ENCODE measurements around the gene BBS4. TPM values are rescaled to one million over a fixed set of nuclear protein-coding genes. Genes with fewer than 3 reads are reported as not detected.

BBS4 gene
- total and polyA plus RNA-seq, 9 of the 15 experiments (the other 6 are each of a cell fraction or from before 2014, with no cell fraction given), result 25.1 to 80.7 (median 38.9) TPM

GRCh38 chr15:72781631-72782030, 95.6 kb downstream of the BBS4 start:
- H3K9me3 ChIP-seq (replicated peaks; ENCODE audit: control insufficient read depth, insufficient read depth, low read depth, low read length), result no peaks in the 10 kb centered on the region
- peak overlapping the region; percentile 14 to 26; a peak in 2 of 4 replicates for H3K9ac ChIP-seq (ENCODE audit: insufficient read depth in 1 of 2, low read depth in 2 of 2, low read length in 2 of 2)
- no peak overlapping the region for H3K27ac ChIP-seq (ENCODE audit: extremely low read depth, low read depth, low read length)
- peak overlapping the region; percentile 95 for H3K4me2 ChIP-seq (ENCODE audit: insufficient read depth, low read length)
- H2AFZ ChIP-seq (ENCODE audit: low read depth, low read length), result no peak overlapping the region
- no peak for FAIRE-seq
- ChIA-PET POLR2A (no interaction called here), CTCF (ENCODE audit: low intra/inter-chr PET ratio) (no interaction called here)
- H3K4me1 ChIP-seq (replicated peaks in 1 of 2; ENCODE audit: control insufficient read depth in 2 of 2, insufficient read depth in 2 of 2, low read length in 2 of 2), result peaks cover 11 to 13% of the 10 kb centered on the region in 2 experiments; a peak in 4 of 5 replicates
- DNase-seq (ENCODE audit: extremely low read depth in 1 of 4, low spot score in 3 of 4), result no peak
- in situ Hi-C loops (cut with MboI), result loop anchor here (10.0 to 25.0 kb wide), 2 partner anchors 293 to 1306 kb away; partner anchors contain the start of gene GOLGA6A
- H4K20me1 ChIP-seq (replicated peaks; ENCODE audit: control insufficient read depth, insufficient read depth, low read length), result peaks cover 4% of the 10 kb centered on the region; the same call in 1 of the 2 replicates
- H3K27me3 ChIP-seq (ENCODE audit: control insufficient read depth in 2 of 2, insufficient read depth in 2 of 2, low read length in 2 of 2), result no peaks in the 10 kb centered on the region
- no peaks in the 10 kb centered on the region for H3K9me1 ChIP-seq (ENCODE audit: control insufficient read depth, insufficient read depth, low read length)
- peaks cover 60% of the 10 kb centered on the region for H3K79me2 ChIP-seq (ENCODE audit: control insufficient read depth, insufficient read depth, low read length)
- 79% methylated on average over 6 of the region's 6 CpGs for WGBS (ENCODE audit: insufficient coverage, low coverage, missing lambda C conversion rate)
- peak overlapping the region; percentile 98 for H3K4me3 ChIP-seq
- no TSS peak for BruUV-seq (replicated peaks)
- ATAC-seq, result no peak
- H3K36me3 ChIP-seq (ENCODE audit: control insufficient read depth, insufficient read depth, low read length), result peaks cover 47% of the 10 kb centered on the region; the same call in 2 of the 3 replicates
- intact Hi-C loops (cut with micrococcal nuclease), result loop anchor here (10.0 kb wide), 1 partner anchor 463 kb away; no protein-coding TSS in a partner anchor
- TF ChIP-seq ESRRA (IDR thresholded peaks at IDR 0.05; ENCODE audit: borderline replicate concordance, low read depth), result no peak
- no peak for TF ChIP-seq RBM17 (IDR thresholded peaks at IDR 0.05; ENCODE audit: borderline replicate concordance, low read depth, low read length)
- no peak for TF ChIP-seq ZNF584 (CRISPR knock-in tag; IDR thresholded peaks at IDR 0.05; ENCODE audit: low read depth)
- TF ChIP-seq TFAM (CRISPR knock-in tag; conservative IDR thresholded peaks at IDR 0.05), result no peak
- TF ChIP-seq PHTF2 (CRISPR knock-in tag; IDR thresholded peaks at IDR 0.05), result no peak
- no peak for TF ChIP-seq NR0B1 (IDR thresholded peaks at IDR 0.05; ENCODE audit: partially characterized antibody)
- no peak for TF ChIP-seq ZNF780A (CRISPR knock-in tag; IDR thresholded peaks at IDR 0.05)
- no peak for TF ChIP-seq SAFB (IDR thresholded peaks at IDR 0.05; ENCODE audit: borderline replicate concordance, low read depth, low read length)
- TF ChIP-seq ZBTB34 (CRISPR knock-in tag; IDR thresholded peaks at IDR 0.05), result no peak
- no peak for TF ChIP-seq FOXM1 (IDR thresholded peaks at IDR 0.05; ENCODE audit: low read depth)
- TF ChIP-seq FOXM1 (CRISPR knock-in tag; IDR thresholded peaks at IDR 0.05; ENCODE audit: low read depth), result no peak
- no peak for TF ChIP-seq SFPQ (IDR thresholded peaks at IDR 0.05; ENCODE audit: low read depth, low read length)
- no peak for TF ChIP-seq CBX2 (IDR thresholded peaks at IDR 0.05; ENCODE audit: insufficient read depth, low read length, poor library complexity, severe bottlenecking)
- no peak for TF ChIP-seq RCOR1 (IDR thresholded peaks at IDR 0.05; ENCODE audit: borderline replicate concordance in 1 of 2, low read depth in 2 of 2, low read length in 2 of 2)
- TF ChIP-seq E2F1 (CRISPR knock-in tag; IDR thresholded peaks at IDR 0.05), result no peak
- no peak for TF ChIP-seq SUPT5H (IDR thresholded peaks at IDR 0.05)
- no peak for TF ChIP-seq CTBP1 (IDR thresholded peaks at IDR 0.05; ENCODE audit: borderline replicate concordance)

Measured in K562 (cell line).